ENCODE measurements around the gene UBTD1.
"Not testable (repeated sequence)": the region's sequence is repeated elsewhere in the genome, so short reads cannot be mapped to it uniquely, and the experiment has no call there.

The UBTD1 gene

DNA sequence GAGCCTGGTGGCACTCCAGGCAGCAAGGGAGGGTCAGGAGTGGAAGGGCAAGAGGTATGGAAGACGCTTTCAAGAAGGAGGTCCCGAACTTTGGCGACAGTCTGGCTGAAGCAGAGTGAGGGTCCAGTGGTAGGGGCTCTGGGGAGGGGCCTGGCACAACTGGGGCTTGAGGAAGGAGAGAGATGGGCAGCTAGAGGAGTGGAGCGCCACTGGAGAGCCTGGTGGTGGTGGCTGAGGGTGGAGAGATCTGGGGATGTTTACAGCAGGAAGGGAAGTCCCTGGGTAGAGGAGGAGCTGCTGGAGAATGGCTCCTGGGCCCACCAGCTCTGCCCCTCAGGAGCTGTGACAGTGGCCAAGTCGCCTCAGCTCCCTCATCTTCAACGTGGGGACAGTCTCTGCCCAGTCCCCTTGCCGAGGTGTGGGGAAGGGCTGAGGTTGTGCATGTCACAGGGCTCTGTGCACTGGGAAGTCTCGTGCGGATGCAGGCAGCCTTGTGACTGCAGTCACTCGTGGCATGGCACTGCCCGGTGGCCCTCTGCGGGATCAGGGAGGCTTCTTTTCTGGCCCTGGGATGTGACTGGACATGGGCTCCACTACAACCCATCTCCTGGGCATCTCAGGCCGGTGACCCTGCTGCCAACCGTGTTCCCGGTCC is 18.5 kb downstream of the UBTD1 start:
- DNase-seq, result no peak

- no peak for DNase-seq
These were observed 19.1 kb downstream of the UBTD1 start for GRCh38 chr10:97517778-97518300.

DNA sequence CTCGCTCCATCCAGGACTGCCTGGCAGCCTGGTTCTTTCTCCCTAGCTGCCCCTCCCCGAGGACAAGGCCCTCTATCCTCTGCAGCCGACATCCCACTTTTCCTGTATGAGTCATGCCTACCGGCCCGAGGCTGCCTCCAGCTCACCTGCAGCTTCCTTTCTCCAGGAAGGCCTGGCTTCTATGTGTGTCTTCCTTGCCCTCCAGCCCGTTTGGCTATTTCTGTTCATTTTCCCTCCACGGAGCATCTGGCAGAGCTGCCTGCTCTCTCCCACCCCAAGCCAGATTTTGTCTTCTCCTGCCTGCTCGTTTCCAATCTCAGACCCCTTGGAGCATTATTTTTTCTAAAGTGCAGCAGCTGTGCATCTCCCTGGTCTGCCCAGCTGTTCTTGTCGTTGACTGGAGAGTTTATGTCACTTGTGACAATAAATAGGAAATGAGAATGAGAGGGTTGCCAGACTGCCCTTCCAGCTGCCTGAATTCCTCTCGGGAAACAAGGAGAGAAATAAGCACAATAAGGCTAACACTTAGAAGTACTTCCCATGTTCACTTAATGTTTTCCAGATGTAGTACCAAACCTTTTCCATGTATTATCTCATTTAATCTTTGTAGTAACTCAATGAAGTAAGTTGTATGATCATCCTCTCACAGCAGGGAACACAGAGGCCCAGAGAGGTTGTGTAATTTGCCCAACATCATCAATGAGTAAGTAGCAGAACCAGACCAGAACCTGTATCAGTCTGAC is 19.7 kb downstream of the UBTD1 start:
- no peak for DNase-seq

DNA sequence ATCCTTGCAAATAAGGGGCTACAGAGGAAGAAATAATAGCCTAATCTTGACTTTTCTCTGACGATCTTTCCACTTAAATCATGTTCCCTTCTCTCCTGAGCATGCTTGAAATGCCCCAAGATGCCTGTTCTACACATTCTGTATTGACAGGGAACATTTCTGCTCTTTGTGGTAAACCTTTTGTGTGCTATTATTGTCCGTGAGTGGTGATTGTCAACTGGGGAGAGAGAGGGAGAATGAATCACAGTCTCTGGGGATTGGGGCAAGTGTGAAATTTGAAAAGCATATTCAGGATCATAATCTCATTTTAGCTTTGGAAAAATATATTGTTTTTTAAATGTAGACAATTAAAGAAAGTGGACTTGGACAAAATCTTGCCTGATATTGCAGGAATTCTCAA is 20.6 kb downstream of the UBTD1 start:
- no peak for DNase-seq

GRCh38 chr10:97520520-97520919 is 21.8 kb downstream of the UBTD1 start:
- no peak for DNase-seq

- no peak for DNase-seq
These were observed 22.4 kb downstream of the UBTD1 start for GRCh38 chr10:97520978-97521761.

GRCh38 chr10:97522071-97522470 is 23.3 kb downstream of the UBTD1 start:
- no peak for DNase-seq

GRCh38 chr10:97522937-97523336 is 24.2 kb downstream of the UBTD1 start:
- no peak for DNase-seq

DNA sequence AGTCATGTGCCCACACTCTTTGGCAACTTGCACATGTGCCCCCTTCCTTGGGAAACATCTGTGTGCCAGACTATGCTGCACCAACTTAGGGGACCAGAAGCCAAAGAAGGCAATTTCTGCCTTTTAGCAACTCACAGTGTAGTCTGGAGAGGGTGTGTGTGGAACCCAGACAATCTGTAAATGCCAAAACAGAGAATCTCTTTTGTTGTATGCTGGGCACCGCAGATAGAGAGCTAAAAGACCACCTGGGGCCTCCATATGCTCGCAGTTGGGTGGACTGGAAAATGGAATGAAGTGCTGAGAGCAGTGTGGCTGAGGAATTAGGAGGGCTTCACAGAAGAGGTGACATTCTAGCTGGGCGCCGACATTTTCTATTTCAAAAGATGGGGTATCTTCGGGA is 26.4 kb downstream of the UBTD1 start:
- no peak for DNase-seq

GRCh38 chr10:97525683-97526110 is 27.0 kb downstream of the UBTD1 start:
- DNase-seq, result no peak

DNA sequence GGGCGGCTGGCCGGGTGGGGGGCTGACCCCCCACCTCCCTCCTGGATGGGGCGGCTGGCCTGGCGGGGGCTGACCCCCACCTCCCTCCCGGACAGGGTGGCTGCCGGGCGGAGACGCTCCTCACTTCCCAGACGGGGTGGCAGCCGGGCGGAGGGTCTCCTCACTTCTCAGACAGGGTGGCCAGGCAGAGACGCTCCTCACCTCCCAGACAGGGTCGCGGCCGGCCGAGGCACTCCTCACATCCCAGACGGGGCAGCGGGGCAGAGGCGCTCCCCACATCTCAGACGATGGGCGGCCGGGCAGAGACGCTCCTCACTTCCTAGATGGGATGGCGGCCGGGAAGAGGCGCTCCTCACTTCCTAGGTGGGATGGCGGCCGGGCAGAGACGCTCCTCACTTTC is 30.2 kb downstream of the UBTD1 start:
- not testable (repeated sequence) for DNase-seq

GRCh38 chr10:97529685-97530465 is 31.2 kb downstream of the UBTD1 start:
- no peak for DNase-seq

DNA sequence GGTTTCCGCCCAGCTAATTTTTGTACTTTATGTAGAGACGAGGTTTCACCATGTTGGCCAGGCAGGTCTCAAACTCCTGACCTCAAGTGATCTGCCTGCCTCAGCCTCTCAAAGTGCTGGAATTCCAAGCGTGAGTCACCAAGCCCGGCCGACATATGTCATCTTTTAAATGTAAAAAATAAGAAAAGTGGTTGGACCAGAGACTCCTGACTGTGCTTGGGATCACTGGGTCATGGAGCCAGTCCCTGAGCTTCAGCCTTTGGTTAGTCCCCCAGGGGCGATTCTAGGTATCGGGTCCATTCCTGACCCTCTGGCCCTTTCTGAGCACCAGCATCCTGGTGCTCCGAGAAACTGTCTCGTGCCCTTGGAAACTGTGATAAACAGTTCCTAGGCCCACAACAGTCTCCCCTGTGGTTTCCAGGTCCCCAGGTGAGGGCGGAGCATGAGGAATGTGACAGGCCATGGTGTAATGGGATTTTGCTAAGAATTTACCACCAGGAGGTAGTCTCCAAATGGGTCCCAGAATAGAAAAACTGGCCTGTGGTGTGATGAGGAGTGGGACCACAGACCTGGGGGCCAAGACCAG is 32.8 kb downstream of the UBTD1 start:
- DNase-seq, result no peak

- no peak for DNase-seq
These were observed 34.4 kb downstream of the UBTD1 start for GRCh38 chr10:97532935-97533671.

GRCh38 chr10:97533888-97534287 is 35.2 kb downstream of the UBTD1 start:
- DNase-seq, result no peak

DNA sequence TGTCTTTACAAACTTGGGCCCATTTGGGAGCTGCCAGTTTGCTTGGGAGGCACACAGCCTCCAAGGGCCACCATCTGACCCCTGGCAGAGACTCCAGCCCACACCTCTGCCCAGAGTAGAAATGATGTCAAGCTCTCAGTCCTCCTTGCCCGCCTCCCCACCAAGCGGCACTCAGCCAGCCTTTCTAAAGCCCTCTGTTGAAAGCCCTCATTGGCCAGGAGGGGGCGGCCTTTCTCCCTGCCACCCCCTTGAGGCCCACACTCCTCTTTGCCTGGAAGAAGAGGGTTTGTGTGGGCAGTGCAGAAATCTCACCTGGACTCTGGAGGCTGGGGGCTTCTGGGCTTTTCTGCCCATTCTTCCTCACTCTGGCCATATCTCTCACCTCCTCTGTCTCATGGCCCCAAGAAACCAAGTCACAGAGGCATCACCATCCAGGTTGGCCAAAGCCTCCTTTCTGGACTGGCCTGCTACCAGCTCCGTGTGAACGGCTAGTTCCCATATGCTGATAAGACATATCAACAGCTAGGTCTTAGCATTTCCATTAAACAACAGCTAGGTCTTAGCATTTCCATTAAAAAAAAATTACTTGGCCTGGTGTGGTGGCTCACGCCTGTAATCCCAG is 36.1 kb downstream of the UBTD1 start:
- DNase-seq, result no peak

DNA sequence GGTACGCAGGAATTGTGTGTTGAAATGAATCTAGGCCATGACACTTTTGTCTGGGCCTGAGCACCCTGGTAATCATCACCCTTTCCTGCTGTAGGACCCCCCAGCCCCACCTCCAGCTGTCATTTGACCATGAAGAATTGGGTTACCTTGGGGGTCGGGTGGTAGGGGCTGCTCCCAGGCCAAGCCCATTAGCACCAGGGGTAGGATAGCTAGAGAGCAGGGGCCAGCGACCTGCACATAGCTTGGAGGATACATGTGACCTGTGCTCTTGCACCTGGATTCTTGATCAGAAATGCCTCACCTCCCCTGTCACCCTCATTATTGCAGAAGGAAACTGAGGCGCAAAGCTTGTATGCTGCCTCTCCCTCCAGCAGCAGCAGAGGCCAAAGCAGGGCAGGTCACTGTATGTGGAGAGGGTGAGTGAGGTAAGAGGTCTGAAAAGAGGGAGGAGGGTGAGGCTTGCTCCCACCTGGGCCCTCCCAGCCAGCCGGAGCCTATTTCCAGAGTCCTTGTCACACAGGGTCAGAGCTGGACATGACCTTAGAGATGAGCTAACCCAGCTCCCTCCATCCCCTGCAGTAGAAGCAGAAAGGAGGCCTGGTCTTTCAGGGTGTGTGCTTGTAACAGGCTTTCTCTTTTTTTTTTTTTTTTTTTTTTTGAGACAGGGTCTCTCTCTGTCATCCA is 38.6 kb downstream of the UBTD1 start:
- no peak for DNase-seq

DNA sequence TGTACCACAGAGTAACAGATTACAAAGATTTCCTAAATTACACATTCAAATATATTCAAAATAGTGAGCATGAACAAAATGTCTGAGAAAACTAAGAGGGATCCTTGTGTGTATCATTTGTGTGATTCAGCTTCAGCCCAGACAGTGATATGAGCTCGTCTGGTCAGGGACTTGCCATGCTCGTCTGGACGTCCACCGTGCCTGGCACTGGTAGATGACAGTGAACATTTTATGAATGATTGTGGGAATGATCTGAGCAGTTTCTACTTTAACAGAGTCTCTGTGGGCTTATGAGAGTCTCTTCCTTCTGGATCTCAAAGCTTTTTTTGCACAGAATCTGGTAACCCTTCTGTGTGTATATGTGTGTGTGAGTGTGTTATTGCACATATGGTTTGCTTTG is 39.7 kb downstream of the UBTD1 start:
- DNase-seq, result no peak

DNA sequence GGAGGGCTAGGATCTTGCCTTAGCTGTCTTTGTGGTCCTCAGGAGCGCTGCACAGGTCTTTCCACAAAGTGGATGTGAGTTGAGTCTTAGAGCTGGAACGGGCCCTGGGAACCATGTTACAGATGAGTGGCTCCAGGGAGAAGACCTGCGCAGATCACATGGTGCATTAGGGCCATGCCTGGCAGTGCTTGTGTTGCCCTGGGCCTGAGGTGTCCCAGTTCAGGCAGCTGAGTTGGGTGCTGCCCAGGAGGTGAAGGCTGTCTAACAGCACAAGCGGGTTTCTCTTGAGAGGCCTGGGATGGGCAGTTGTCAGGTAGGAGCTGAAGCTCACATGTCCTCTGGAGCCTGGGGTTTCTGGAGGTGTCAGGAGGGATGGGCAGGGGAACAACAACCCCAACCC is 40.1 kb downstream of the UBTD1 start:
- no peak for DNase-seq

DNA sequence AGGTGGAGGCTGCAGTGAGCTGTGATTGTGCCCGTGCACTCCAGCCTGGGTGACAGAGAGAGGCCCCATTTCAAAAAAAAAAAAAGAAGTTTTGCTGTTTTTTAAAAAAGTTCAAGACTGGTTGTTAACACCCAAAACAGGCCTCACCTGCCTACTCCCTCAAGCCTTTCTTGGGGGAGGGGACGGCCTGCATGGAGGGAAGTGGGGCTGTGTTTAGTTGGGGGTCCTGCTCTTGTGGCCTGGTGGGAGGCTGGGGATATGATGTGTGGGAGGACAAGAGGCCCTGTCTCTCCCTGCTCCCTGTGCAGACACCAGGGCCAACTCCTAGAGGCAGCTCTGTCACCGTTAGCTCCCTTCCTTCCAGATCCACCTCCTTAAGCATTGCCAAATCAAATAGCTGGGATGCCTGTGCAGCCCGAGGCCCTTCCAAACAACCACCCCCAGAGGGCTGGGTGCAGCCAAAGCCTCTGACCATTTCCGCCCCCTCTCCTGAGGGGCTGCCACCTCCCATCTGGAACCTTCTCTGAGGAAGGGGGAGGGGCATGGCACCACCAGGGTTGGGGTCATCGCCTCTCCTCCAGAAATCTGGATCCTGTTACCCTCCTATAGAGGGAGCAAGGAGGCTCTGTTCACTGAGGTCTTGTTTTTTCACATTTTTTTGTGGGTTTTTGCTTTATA is 40.9 kb downstream of the UBTD1 start:
- DNase-seq, result no peak
